ENCODE data around the gene KISS1R.

KISS1R gene

GRCh38 chr19:945401-946252 lies 28.5 kb downstream of the KISS1R start:
- no peaks in the 10 kb centered on the region for H3F3A ChIP-seq (ENCODE audit: insufficient read depth, low read length)
- no peak overlapping the region for H2AFZ ChIP-seq (ENCODE audit: low read length)
- no peak overlapping the region for H3K9ac ChIP-seq (ENCODE audit: low read length)
- no peaks in the 10 kb centered on the region for H3K9me3 ChIP-seq (replicated peaks; ENCODE audit: insufficient read depth, low read length)
- no peaks in the 10 kb centered on the region for H4K20me1 ChIP-seq (ENCODE audit: insufficient read depth, low read length)
- TF ChIP-seq EZH2phosphoT487 (IDR thresholded peaks at IDR 0.05; ENCODE audit: low read length) = no peak
- no peak for TF ChIP-seq EZH2 (optimal IDR thresholded peaks at IDR 0.05; ENCODE audit: low read depth, low read length)
- no peaks in the 10 kb centered on the region for H3K9me2 ChIP-seq (replicated peaks; ENCODE audit: insufficient read depth, low read length)
- no peak for DNase-seq
- H3K36me3 ChIP-seq (replicated peaks; ENCODE audit: insufficient read depth, low read length) = no peaks in the 10 kb centered on the region
- H3K4me3 ChIP-seq (ENCODE audit: low read length) = no peak overlapping the region
- H3K4me2 ChIP-seq (ENCODE audit: low read depth, low read length) = no peak overlapping the region
- no peaks in the 10 kb centered on the region for H3K27me3 ChIP-seq (replicated peaks; ENCODE audit: insufficient read depth, low read length)
- H3K4me1 ChIP-seq (ENCODE audit: low read length) = no peaks in the 10 kb centered on the region
- peaks cover 32% of the 10 kb centered on the region for H3K79me2 ChIP-seq (ENCODE audit: low read length)
- H3K27ac ChIP-seq (ENCODE audit: low read length) = no peak overlapping the region

- H3K4me3 ChIP-seq (ENCODE audit: low read length) = no peak overlapping the region
- H3K9me3 ChIP-seq (replicated peaks; ENCODE audit: insufficient read depth, low read length) = no peaks in the 10 kb centered on the region
- H3K27me3 ChIP-seq (replicated peaks; ENCODE audit: insufficient read depth, low read length) = no peaks in the 10 kb centered on the region
- H3K27ac ChIP-seq (ENCODE audit: low read length) = no peak overlapping the region
- no peaks in the 10 kb centered on the region for H3K4me1 ChIP-seq (ENCODE audit: low read length)
- H2AFZ ChIP-seq (ENCODE audit: low read length) = no peak overlapping the region
- no peak overlapping the region for H3K4me2 ChIP-seq (ENCODE audit: low read depth, low read length)
- H3K9me2 ChIP-seq (replicated peaks; ENCODE audit: insufficient read depth, low read length) = no peaks in the 10 kb centered on the region
- peaks cover 19% of the 10 kb centered on the region for H3K79me2 ChIP-seq (ENCODE audit: low read length)
- no peak overlapping the region for H3K9ac ChIP-seq (ENCODE audit: low read length)
- no peaks in the 10 kb centered on the region for H4K20me1 ChIP-seq (ENCODE audit: insufficient read depth, low read length)
- DNase-seq = no peak
- H3F3A ChIP-seq (ENCODE audit: insufficient read depth, low read length) = no peaks in the 10 kb centered on the region
- TF ChIP-seq EZH2 (optimal IDR thresholded peaks at IDR 0.05; ENCODE audit: low read depth, low read length) (no peak), EZH2phosphoT487 (IDR thresholded peaks at IDR 0.05; ENCODE audit: low read length) (no peak), CTCF (IDR thresholded peaks at IDR 0.05; ENCODE audit: low read length) (no peak)
- H3K36me3 ChIP-seq (replicated peaks; ENCODE audit: insufficient read depth, low read length) = no peaks in the 10 kb centered on the region
Measured at GRCh38 chr19:947090-947706, 30.1 kb downstream of the KISS1R start.

- Histone ChIP-seq H3K27ac (ENCODE audit: low read length) (no peak overlapping the region), H3K9me2 (replicated peaks; ENCODE audit: insufficient read depth, low read length) (no peaks in the 10 kb centered on the region), H3K4me1 (ENCODE audit: low read length) (no peaks in the 10 kb centered on the region), H3K36me3 (replicated peaks; ENCODE audit: insufficient read depth, low read length) (no peaks in the 10 kb centered on the region), H4K20me1 (ENCODE audit: insufficient read depth, low read length) (no peaks in the 10 kb centered on the region), H3K9ac (ENCODE audit: low read length) (no peak overlapping the region), H3K27me3 (replicated peaks; ENCODE audit: insufficient read depth, low read length) (no peaks in the 10 kb centered on the region), H3K79me2 (ENCODE audit: low read length) (peaks cover 24% of the 10 kb centered on the region), H3F3A (ENCODE audit: insufficient read depth, low read length) (no peaks in the 10 kb centered on the region), H3K9me3 (replicated peaks; ENCODE audit: insufficient read depth, low read length) (no peaks in the 10 kb centered on the region), H3K4me3 (ENCODE audit: low read length) (no peak overlapping the region), H3K4me2 (ENCODE audit: low read depth, low read length) (no peak overlapping the region), H2AFZ (ENCODE audit: low read length) (no peak overlapping the region)
- DNase-seq = no peak
- TF ChIP-seq EZH2phosphoT487 (IDR thresholded peaks at IDR 0.05; ENCODE audit: low read length) = no peak
- no peak for TF ChIP-seq EZH2 (optimal IDR thresholded peaks at IDR 0.05; ENCODE audit: low read depth, low read length)
- no peak for TF ChIP-seq CTCF (IDR thresholded peaks at IDR 0.05; ENCODE audit: low read length)
Measured at GRCh38 chr19:947707-948539, 30.8 kb downstream of the KISS1R start.
